Neural progenitor cell (in vitro differentiated cells): ENCODE measurements around the gene GSDME.

Experiments used
- EZH2 ChIP-seq: fragments of 200-600 bp; sonication (generic); IDR thresholded peaks from 2 replicates; pipeline ENCODE4 v1.6.1; 2017; ENCODE audit warnings: antibody characterized with exemption, mild to moderate bottlenecking, moderate library complexity
- EZH2phosphoT487 ChIP-seq: fragments of 200-600 bp; sonication (generic); IDR thresholded peaks from 2 replicates; pipeline ENCODE4 v1.6.1; 2017; ENCODE audit warnings: antibody characterized with exemption
- TF ChIP-seq, protein P1 (sequence below): fragments of 200-600 bp; sonication (generic); IDR thresholded peaks from 2 replicates; pipeline ENCODE4 v1.5.1; 2017; ENCODE audit warnings: antibody characterized with exemption, mild to moderate bottlenecking

DNA sequence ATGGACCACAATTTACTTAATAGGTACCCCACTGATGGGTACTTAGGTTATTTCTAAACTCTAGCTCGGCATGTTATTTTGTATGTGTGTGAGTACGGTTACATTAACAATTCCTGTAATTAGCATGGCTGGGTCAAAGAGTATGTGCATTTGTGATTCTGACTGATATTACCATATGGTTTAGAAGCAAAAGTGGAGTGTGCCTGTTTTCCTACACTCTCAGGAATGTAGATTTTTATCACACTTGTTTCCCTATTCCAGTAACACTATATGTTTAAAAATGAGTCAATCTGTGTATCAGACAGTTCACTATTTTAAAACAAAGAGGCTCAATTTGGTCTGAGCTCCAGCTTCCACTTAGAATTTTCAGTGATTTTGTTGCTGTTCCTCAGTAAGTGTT lies 44.6 kb upstream of the GSDME start:
- TF ChIP-seq, protein P1, sequence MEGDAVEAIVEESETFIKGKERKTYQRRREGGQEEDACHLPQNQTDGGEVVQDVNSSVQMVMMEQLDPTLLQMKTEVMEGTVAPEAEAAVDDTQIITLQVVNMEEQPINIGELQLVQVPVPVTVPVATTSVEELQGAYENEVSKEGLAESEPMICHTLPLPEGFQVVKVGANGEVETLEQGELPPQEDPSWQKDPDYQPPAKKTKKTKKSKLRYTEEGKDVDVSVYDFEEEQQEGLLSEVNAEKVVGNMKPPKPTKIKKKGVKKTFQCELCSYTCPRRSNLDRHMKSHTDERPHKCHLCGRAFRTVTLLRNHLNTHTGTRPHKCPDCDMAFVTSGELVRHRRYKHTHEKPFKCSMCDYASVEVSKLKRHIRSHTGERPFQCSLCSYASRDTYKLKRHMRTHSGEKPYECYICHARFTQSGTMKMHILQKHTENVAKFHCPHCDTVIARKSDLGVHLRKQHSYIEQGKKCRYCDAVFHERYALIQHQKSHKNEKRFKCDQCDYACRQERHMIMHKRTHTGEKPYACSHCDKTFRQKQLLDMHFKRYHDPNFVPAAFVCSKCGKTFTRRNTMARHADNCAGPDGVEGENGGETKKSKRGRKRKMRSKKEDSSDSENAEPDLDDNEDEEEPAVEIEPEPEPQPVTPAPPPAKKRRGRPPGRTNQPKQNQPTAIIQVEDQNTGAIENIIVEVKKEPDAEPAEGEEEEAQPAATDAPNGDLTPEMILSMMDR = no peak
- no peak for TF ChIP-seq EZH2phosphoT487
- TF ChIP-seq EZH2 = no peak
